VCaP (cell line): ENCODE results near the gene DDIT3.
A peak's percentile ranks its signal among the peaks of the same experiment; 100 is the strongest.

Experiments
- H3K27ac ChIP-seq: fragments of 450-650 bp; 2 replicates; pipeline ENCODE4 v1.5.1; 2017
- CTCF ChIP-seq: fragments of 450-650 bp; conservative IDR thresholded peaks from 2 replicates; pipeline ENCODE4 v1.5.1; 2017; ENCODE audit warnings: mild to moderate bottlenecking, moderate library complexity

Gene DDIT3

GRCh38 chr12:57523706-57524614 lies 3.6 kb upstream of the DDIT3 start:
- no peak for TF ChIP-seq CTCF
- H3K27ac ChIP-seq, result peak overlapping the region; percentile 99

GRCh38 chr12:57522887-57523705 lies 2.8 kb upstream of the DDIT3 start:
- no peak for TF ChIP-seq CTCF
- H3K27ac ChIP-seq, result peak overlapping the region; percentile 99

- peak within 1 kb of the TSS; percentile 99 for H3K27ac ChIP-seq
Observed at GRCh38 chr12:57522011-57522886, 1.9 kb upstream of the DDIT3 start, which contains the start of gene MBD6. Gene MBD6, plus strand, starts transcription at chr12:57522824. Its CDS starts 1,480 bp downstream, at chr12:57524304.

GRCh38 chr12:57521525-57522010 lies 1.3 kb upstream of the DDIT3 start:
- no peak for TF ChIP-seq CTCF

More at GRCh38 chr12:57522011-57522886, 1.9 kb upstream of the DDIT3 start, which contains the start of gene MBD6:
- TF ChIP-seq CTCF, result no peak

GRCh38 chr12:57519796-57520052 lies 590 bp downstream of the DDIT3 start:
- 0 out of 2 replicates have a peak, but pooled peaks have one; percentile 6 for TF ChIP-seq CTCF
- peak overlapping the region; percentile 99 for H3K27ac ChIP-seq

More at GRCh38 chr12:57521525-57522010, 1.3 kb upstream of the DDIT3 start:
- H3K27ac ChIP-seq, result peak overlapping the region; percentile 99

- H3K27ac ChIP-seq, result peak overlapping the region; percentile 99
- no peak for TF ChIP-seq CTCF
Observed at GRCh38 chr12:57518920-57519795, 1.2 kb downstream of the DDIT3 start.
